Suppressor macrophage (primary cell): Measurements from ENCODE around the gene IGF2BP2.
"Not testable (repeated sequence)": the region's sequence is repeated elsewhere in the genome, so short reads cannot be mapped to it uniquely, and the experiment has no call there.

Experiments
- DNase-seq, 4 experiments: peaks; one replicate each; pipeline ENCODE4 v3.0.0-alpha.2; 2020 to 2022

Gene IGF2BP2

DNA sequence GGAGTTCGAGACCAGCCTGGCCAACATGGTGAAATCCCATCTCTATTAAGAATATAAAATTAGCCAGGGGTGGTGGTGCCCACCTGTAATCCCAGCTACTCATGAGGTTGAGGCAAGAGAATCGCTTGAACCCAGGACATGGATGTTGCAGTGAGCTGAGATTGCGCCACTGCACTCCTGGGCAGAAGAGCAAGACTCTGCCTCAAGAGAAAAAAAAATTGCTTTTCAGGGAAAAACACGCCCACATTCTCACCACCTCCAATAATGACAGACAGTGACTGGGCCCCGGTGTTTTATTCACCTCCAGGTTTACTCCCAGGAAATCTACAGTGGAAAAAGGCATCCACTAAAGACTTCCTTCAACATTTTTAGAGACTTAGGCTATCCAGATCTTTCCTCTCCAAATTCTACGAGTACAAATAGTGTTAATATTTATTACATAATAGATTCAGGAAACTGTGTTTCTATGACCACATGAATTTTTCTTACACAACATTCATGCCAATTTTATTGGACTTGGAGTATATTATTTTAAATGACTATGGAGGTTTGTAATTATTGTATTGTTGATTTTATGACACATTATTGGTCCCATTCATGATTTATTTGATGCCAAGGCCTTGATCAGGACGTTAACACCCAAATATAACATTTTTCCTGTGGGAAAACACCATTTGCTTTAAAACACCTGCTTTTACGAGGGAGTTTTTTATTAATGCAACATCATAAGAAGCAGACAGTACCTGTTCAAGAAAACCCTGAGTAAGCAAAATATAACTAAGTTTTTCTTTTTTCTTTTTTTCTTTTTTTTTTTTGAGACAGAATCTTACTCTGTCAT, 26.6 kb downstream of the IGF2BP2 start:
- DNase-seq = no peak

DNA sequence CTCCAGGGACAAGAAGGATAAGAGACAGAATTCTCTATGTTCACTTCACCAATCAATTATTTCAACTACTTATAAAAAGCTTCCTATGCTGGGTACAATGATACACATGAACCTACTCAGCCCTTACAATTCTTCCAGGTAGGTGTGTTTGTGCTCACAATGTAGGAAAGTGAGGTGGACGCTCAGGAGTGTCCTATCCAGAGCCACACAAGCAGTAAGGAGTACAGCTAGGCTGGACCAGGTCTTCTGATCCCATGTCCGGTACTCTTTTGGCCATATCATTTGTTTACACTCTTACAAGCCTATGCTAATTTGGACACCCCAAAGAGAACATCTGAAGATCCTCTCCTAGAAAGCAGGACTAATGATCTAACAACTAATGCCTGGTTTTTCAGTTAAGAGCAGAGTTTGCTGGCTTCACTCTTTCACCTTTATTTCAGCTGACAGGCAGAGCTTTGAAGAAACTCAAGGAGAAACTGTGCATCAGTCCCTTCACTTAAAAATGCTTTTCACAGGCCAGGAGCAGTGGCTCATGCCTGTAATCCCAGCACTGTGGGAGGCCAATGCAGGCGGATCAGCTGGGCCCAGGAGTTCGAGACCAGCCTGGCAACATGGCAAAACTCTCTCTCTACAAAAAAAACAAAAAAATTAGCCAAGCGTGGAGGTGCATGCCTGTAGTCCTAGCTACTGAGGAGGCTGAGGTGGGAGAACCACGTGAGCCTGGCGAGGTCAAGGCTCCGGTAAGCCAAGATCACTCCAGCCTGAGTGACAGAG, 27.5 kb downstream of the IGF2BP2 start:
- no peak for DNase-seq

DNA sequence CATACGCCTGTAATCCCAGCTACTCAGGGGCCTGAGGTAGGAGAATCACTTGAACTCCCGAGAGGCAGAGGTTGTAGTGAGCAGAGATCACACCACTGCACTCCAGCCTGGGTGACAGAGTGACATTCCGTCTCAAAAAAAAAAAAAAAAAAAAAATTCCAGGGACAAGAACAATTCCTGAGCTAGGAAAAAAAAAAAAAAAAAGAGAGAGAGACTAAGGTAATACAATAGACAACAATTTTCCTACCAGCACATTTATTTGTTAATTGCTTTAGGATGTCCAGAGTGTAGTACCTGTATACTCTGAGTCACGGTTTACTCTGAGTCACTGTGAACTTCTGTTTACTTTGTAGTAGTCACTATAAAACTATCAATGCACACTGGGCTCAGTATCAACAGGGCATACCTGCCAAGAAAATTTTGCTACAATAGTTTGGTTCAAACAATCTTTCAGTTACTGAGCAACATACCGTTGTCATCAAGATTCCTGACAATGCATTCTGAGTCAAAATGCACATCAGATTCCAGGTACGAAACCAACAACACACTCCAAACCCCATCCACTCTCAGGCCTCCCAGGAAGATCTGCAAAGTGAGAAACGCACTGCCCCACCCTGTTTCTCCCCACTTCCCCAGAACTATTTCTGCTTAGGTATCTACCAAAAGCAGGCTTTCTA, 28.3 kb downstream of the IGF2BP2 start:
- DNase-seq = no peak

DNA sequence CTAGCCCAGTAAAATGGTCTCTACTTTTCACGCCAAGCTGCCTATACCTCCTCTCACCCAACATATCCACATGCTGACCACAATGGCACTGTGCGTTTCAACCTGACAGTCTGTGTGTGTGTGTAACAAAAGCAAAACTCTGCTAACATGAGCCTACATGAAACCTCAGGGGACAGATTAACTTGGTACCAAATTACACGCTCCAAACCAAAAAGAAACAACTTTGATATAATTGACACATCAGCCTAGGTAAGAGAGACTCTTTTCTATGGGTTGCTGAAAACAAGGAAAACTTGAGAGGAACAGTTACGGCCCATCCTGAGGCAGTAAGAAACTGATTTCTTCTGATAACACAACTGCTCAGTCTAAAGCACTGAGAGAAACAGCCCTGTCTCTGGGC, 31.5 kb downstream of the IGF2BP2 start:
- no peak for DNase-seq

DNA sequence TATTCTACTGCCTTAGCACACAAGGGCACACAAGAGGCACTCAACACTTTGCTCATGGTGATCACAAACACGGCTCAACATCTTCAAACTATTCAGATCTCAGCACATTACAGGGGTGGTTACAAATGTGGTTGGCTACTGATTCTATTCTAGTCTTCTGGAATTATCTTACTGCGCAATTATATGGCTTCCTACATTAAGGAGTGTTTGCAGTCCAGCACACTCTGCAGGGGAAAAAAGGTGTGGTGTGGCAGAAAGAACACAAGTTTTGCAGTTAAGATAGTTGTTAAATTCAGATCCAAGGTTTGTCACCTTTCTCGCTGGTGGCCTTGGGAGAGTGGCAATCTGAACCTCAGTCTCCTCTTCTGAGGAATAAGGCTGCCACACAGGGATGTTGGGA, 31.9 kb downstream of the IGF2BP2 start:
- DNase-seq = no peak

DNA sequence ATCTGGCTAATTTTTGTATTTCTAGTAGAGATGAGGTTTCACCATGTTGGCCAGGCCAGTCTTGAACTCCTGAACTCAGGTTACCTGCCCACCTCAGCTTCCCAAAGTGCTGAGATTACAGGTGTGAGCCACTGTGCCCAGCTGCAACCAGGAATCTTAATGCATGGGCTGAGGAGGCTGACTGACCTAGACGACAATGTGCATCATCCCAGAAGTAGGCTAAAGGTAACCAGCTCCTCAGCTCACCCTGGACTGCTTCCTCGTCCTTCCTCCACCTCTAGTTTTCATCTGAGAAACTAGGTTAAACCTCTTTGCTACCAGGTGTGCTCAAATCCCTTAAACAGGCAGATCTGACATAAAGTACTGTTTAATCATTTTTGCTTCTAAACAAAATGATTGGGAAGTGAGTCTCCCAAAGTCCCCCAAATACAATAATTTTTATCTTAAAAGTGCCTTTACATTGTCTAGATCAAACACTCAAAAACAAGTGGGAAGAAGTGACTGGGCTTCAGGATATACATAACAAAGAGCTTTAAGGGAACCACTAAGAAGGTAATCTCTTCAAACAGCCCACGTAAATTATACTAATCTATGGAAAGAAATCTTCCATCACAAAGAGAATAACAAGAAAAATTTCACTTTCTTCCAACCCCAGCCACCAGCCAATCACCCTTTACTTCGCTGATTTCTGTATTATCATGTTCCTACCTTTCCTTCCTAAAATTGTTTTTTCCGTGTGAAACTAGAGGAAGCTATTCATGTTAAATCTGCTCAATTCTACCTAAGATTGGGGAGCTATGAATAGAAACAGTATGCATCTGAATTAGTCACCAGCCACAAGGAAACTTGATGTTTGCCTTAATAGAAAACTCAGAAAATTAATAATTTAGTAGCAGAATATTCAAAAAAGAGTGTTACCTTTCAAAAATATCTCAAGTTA, 34.7 kb downstream of the IGF2BP2 start:
- no peak for DNase-seq

DNA sequence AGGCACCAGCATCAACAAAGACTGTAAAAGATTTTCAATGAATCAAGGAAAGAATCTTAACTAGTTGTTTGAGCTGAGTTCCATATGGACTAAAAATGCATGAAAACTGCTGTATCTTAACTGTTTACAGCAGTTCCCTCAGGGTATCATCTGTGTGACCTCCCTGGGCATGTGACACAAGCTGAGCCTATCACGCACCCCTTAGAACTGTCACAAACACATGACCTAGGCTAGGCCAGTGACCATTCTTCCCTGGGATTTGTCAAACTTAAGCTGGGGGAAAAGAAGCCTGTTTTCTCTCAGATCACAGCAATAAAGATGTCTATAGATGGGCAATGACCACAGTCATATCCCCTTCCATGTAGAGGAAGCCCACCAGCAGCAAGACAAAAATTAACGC, 35.7 kb downstream of the IGF2BP2 start:
- no peak for DNase-seq

DNA sequence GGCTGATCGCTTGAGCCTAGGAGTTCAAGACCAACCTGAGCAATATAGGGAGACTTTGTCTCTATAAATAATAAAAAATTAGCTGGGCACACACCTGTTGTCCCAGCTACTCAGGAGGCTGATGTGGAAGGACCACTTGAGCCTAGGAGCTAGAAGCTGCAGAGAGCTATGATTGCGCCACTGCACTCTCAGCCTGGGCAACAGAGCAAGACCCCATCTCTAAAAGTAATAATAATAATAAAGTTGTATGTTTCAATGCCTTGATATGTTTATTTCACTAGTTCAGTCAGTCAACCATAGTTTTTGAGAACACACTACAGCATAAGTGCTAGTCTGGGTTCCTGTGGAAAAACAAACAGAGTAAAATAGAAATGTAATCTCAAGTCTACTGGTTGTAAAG, 36.5 kb downstream of the IGF2BP2 start:
- DNase-seq = no peak

DNA sequence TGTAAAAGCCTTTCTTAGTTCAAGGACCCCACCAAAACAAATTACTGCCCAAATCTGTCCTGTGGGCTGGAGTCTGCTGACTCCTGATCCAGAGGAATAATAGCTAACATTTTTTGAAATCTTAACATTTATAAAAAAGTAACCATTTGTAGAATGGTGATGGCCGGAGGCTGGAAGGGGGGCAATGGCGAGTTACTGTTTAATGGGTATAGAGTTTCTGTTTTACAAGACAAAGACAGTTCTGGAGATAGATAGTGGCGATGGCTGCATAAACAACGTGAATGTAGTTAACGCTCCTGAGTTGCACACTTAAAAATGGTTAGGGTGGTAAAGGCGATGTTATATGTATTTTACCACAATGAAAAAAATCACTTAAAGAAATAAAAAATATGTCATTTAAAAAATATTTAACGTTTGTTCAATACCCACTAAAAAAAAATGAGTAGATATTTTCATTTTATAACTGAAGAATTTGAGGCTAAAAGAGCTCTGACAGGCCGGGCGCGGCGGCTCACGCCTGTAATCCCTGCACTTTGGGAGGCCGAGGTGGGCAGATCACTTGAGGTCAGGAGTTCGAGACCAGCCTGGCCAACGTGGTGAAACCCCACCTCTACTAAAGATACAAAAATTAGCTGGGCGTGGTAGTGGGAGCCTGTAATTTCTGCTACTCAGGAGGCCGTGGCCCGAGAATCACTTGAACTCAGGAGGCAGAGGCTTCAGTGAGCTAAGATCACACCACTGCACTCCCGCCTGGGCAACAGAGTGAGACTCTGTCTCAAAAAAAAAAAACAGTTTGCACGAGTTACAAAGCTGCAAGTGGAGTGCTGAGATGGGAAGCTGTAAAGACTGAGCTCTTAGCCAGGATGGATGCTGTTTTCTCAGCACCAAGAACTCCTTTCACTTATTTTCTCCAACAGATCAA, 37.6 kb downstream of the IGF2BP2 start:
- no peak for DNase-seq

DNA sequence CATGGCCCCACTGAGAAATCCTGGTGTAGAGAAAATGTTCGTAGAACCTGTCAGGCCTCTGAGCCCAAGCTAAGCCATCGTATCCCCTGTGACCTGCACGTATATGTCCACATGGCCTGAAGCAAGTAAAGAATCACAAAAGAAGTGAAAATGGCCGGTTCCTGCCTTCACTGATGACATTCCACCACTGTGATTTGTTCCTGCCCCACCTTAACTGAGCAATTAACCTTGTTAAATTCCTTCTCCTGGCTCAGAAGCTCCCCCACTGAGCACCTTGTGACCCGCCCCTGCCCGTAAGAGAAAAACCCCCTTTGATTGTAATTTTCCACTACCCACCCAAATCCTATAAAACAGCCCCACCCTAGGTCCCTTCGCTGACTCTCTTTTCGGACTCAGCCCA, 38.6 kb downstream of the IGF2BP2 start:
- DNase-seq = not testable (repeated sequence)

DNA sequence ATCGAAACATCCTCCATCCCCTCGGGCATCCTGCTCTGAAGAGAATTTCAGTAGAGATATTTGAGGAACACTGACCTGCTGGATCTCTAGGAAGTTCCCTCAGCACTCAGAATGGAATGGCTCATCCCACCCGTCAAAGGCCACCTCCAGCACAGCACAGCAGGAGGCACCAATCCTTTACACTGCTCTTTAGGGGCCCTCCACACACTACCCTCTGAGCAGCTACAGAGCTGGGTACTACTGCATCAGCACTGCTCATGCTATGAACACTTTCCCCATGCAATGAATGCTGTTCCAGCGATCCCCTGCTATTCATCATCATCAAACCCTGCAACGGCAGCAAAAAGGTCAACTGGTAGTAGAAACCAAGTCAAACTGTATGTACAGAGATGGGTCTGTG, 40.5 kb downstream of the IGF2BP2 start:
- no peak for DNase-seq

DNA sequence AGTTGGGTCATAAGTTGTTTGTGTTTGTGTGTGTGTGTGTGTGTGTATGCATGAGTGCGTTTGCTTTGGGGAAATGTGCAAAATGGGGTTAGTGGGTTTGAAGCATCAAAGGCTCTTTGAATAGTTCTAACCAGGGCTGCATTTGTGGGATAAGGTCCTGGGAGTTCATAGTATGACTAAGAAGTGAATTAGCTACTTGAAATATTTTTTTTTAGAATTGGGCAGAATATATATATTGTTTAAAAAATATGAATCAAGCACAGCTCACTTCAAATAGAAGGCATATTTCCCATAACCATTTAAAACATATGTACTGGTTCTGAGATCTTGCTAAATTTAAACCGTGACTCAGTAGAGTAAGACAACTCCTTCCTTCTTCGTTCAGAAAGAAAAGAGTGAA, 43.1 kb downstream of the IGF2BP2 start:
- DNase-seq = no peak

DNA sequence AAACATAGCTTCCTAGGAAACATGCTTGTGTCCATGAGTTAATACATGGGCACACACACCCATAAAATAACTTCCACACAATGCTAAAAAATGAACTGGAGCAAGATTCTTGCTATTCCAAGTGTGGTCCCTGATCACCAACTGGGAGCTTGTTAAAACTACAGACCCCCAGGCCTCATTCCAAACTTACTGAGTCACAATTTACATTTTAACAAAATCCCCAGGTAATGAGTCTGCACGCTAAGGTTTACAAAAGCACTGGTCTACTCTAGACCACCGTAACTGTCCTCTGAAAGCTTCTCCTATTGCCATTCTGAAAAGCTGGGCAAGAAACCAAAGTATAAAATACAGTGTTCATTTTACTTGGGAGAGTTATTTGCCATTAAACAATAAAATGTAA, 45.4 kb downstream of the IGF2BP2 start:
- DNase-seq = no peak

DNA sequence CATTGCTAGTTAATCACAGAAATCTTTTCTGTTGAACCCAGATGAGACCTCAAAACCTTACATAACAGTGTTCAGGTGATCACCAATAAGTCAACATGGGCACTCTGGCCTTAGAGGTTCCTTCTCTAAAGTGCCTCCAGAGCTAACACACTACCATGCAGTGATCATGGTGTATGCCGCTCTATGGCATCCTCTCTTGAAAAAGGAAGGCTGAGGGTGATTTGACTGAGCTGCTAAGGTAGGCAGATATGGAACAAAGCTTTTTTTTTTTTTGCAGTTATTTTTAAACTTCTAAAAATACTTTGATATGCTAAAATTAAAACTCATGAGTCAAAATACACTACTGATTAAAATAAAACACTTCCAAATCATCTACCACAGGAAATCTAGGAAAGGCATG, 46.0 kb downstream of the IGF2BP2 start:
- no peak for DNase-seq

DNA sequence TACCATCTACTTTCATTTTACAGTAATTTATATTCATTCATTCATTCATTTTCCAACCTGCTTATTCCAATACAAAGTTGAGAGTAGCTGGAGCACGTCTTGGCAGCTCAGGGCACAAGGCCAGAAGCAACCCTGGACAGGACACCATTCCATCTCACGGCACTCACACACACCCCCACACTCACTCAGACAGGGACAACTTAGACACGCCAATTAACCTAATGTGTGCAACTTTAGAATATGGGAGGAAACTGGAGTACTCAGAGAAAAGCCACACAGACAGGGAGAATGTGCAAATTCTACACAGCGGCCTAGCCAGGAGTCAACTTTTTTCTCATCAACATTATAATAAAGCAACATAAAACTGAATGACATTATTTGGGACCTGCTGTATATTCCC, 46.7 kb downstream of the IGF2BP2 start:
- no peak for DNase-seq

DNA sequence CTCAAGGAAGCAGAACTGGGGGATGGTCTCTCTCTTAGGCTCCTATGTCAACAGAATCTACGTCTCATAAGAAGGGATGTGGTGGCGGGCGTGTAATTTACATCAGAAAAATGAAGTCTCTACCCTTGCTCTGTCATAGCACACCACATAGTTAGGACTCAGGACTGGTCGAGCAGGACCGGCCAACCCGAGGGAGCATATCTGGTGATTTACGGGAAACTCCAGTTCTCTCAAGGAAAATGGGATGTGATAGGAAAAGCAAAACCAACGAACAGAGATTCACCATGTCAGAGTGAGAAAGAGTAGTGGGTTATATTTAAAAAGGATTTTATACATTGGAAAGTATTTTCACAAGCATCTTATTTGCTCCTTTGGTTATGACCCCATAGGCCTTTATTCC, 54.7 kb downstream of the IGF2BP2 start:
- no peak for DNase-seq

DNA sequence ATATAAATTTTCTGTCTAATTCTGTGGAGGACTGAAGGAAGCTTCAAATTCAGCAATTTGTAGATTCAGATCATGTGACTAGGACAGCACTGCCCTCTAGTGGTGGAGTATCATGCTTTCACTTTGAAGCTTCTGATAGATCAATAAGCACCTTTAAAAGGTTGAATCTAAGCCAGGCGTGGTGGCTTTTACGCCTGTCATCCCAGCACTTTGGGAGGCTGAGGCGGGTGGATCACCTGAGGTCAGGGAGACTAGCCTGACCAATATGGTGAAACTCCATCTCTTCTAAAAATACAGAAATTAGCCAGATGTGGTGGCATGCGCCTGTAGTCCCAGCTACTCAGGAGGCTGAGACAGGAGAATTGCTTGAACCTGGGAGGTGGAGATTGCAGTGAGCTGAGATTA, 56.3 kb downstream of the IGF2BP2 start:
- peak; percentile 79 to 90 (median 86) for DNase-seq

DNA sequence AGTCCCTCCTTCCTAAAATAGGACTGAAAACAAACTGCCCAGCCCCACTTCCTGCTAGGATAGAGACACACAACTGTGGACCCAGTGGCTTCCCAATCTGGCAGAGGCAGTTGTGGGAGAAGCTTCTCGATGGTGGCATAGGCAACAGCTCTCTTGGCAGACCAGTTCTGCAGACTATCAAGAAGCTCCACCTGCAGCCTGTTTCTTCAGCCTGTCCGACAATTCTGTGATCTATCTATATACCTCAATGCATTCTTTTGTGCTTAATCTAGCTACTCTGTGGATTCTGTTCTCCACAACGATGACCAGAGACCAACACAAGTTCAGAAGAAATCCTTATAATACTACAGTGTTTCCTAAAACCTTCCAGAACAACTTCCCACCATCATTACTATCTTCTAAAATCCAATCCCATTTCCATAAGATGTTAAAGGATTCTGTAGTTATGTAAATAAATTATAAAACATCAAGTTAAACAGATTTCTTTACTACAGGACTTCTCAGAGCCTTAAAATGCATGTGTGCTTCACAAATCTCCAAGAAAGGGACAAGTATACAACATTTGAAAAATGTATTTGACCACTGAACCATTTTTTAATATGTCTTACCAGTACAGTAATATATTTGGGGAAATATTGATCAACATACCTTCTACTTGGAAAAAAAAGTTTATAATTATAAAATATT, 57.7 kb downstream of the IGF2BP2 start:
- DNase-seq = peak in 2 of 4 experiments; percentile 20 to 36

DNA sequence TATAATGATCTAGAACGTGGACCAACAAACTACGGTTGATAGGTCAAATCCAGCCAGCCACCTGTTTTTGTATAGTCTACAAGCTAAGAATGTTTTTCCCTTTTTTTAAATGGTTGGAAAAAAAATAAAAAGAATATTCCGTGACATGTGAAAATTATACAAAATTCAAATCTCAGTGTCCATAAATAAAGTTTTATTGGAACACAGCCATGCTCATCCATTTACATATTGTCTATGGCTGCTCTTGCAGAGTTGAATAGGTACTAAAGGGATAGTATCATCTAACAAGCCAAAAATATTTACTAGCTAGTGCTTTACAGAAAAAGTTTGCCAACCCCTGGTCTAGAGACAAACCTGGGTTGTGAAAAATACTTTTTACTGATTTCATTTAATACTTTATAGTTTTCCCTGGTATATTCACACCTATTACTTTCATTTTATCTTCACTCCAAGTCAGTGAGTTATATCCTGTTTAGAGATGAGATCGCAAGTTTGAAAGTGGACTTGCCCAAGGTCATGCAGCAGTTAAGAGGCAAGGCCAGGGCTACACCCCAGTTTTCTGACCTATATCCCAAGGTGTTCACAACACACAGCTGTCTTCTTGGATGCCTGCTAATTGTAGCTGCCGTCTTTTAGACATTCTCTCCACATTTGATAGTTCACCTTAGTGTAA, 58.4 kb downstream of the IGF2BP2 start:
- no peak for DNase-seq

DNA sequence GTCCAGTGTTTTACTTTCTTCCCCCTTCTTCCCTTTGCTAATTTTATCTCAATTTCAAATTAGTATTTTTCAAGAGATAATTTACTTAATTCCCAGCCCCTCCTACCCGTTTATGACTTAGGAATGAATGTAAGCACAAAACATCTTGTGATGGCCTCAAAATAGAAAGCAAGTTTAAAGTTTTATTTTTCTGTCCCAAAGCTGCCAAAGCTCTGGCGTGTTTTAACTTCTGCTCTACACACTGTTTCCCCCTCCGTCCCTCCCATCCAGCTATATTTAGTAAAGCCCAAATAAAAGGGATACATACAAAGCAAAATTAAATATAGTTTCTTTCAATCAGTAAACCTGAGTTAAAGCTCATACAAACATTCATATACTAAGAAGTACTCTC, 59.9 kb downstream of the IGF2BP2 start:
- DNase-seq = no peak
